Progenitor cell of endocrine pancreas (in vitro differentiated cells): Measurements from ENCODE around the gene NAT8. TPM values are rescaled to one million over a fixed set of nuclear protein-coding genes. Genes with fewer than 3 reads are reported as not detected.
A peak's percentile ranks its signal among the peaks of the same experiment; 100 is the strongest.
"Not testable (repeated sequence)": the region's sequence is repeated elsewhere in the genome, so short reads cannot be mapped to it uniquely, and the experiment has no call there.

Source experiments
- DNase-seq: peaks from one replicate; pipeline ENCODE4 v3.0.0; 2021; ENCODE audit warnings: low spot score; ENCODE audit not compliant: unreplicated experiment
- H3K27ac Mint-ChIP-seq: 2 replicates; pipeline ENCODE4 v1.8.0; 2021; ENCODE audit warnings: mild to moderate bottlenecking, moderate library complexity, mixed read lengths
- H3K27me3 Mint-ChIP-seq: 2 replicates; pipeline ENCODE4 v1.8.0; 2021; ENCODE audit warnings: mixed read lengths
- H3K36me3 Mint-ChIP-seq: 2 replicates; pipeline ENCODE4 v1.8.0; 2022; ENCODE audit warnings: mixed read lengths; ENCODE audit not compliant: insufficient read depth
- H3K4me1 Mint-ChIP-seq: 2 replicates; pipeline ENCODE4 v1.8.0; 2021; ENCODE audit warnings: low read depth, mixed read lengths
- H3K4me3 Mint-ChIP-seq: 2 replicates; pipeline ENCODE4 v1.8.0; 2021; ENCODE audit warnings: low read depth, mild to moderate bottlenecking, moderate library complexity, mixed read lengths
- H3K9me3 Mint-ChIP-seq: 2 replicates; pipeline ENCODE4 v1.8.0; 2021; ENCODE audit warnings: low read depth, mixed read lengths
- total RNA-seq: library from RNA; stranded (reverse); gene quantifications from 2 replicates; pipeline ENCODE4 v1.2.1, GENCODE V29; 2021
- TF ChIP-seq, protein P1 (sequence below): fragments of 200-600 bp; sonication (generic); IDR thresholded peaks from one replicate; pipeline ENCODE4 v1.5.0; 2021; ENCODE audit warnings: antibody characterized with exemption, mild to moderate bottlenecking; ENCODE audit not compliant: unreplicated experiment

NAT8 gene
- total RNA-seq, 1 donor from 2014 or later, result not detected

DNA sequence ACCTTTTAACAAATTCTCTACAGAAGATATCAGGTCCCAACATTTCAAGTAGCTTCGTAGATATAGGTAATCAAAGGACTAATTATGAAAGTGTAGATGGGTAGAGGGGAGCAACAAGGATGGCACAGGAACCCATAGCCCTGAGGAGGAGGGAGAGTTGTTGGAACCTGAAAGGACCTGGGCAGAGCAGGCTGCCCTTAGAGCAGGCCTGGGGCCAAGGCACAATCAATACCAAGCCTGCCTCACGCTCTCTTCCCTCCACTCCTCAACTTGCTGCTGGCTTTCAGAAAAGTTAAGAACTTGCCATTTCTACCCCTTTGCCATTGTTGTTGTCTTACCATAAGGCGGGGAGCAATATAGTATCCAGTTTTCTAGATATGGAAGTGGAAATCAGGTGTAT is 10.1 kb upstream of the NAT8 start:
- peaks cover 3% of the 10 kb centered on the region for H3K4me1 Mint-ChIP-seq
- no peak for DNase-seq
- peaks cover 3% of the 10 kb centered on the region for H3K27me3 Mint-ChIP-seq
- H3K9me3 Mint-ChIP-seq, result peaks cover 4% of the 10 kb centered on the region
- H3K27ac Mint-ChIP-seq, result no peak overlapping the region
- H3K4me3 Mint-ChIP-seq, result no peak overlapping the region
- TF ChIP-seq, protein P1, sequence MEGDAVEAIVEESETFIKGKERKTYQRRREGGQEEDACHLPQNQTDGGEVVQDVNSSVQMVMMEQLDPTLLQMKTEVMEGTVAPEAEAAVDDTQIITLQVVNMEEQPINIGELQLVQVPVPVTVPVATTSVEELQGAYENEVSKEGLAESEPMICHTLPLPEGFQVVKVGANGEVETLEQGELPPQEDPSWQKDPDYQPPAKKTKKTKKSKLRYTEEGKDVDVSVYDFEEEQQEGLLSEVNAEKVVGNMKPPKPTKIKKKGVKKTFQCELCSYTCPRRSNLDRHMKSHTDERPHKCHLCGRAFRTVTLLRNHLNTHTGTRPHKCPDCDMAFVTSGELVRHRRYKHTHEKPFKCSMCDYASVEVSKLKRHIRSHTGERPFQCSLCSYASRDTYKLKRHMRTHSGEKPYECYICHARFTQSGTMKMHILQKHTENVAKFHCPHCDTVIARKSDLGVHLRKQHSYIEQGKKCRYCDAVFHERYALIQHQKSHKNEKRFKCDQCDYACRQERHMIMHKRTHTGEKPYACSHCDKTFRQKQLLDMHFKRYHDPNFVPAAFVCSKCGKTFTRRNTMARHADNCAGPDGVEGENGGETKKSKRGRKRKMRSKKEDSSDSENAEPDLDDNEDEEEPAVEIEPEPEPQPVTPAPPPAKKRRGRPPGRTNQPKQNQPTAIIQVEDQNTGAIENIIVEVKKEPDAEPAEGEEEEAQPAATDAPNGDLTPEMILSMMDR, result no peak
- peaks cover 1% of the 10 kb centered on the region for H3K36me3 Mint-ChIP-seq

GRCh38 chr2:73651591-73652230 is 9.5 kb upstream of the NAT8 start:
- Mint-ChIP-seq H3K36me3 (peaks cover 1% of the 10 kb centered on the region), H3K4me3 (no peak overlapping the region), H3K27ac (no peak overlapping the region), H3K27me3 (peaks cover 3% of the 10 kb centered on the region), H3K4me1 (peaks cover 3% of the 10 kb centered on the region), H3K9me3 (peaks cover 4% of the 10 kb centered on the region)
- no peak for DNase-seq
- TF ChIP-seq, protein P1, result no peak

- H3K27ac Mint-ChIP-seq, H3K9me3 Mint-ChIP-seq, H3K36me3 Mint-ChIP-seq, H3K4me3 Mint-ChIP-seq, DNase-seq, H3K4me1 Mint-ChIP-seq, H3K27me3 Mint-ChIP-seq: not testable (repeated sequence)
Observed at GRCh38 chr2:73647690-73648089, 5.5 kb upstream of the NAT8 start.

GRCh38 chr2:73641767-73642062 is 507 bp downstream of the NAT8 start:
- peaks cover 16% of the 10 kb centered on the region for H3K4me1 Mint-ChIP-seq
- peaks cover 7% of the 10 kb centered on the region for H3K9me3 Mint-ChIP-seq
- TF ChIP-seq, protein P1, result no peak
- H3K27ac Mint-ChIP-seq, result peak overlapping the region; percentile 67
- no peak overlapping the region for H3K4me3 Mint-ChIP-seq
- peaks cover 2% of the 10 kb centered on the region for H3K36me3 Mint-ChIP-seq
- DNase-seq, result no peak
- peaks cover 3% of the 10 kb centered on the region for H3K27me3 Mint-ChIP-seq

DNA sequence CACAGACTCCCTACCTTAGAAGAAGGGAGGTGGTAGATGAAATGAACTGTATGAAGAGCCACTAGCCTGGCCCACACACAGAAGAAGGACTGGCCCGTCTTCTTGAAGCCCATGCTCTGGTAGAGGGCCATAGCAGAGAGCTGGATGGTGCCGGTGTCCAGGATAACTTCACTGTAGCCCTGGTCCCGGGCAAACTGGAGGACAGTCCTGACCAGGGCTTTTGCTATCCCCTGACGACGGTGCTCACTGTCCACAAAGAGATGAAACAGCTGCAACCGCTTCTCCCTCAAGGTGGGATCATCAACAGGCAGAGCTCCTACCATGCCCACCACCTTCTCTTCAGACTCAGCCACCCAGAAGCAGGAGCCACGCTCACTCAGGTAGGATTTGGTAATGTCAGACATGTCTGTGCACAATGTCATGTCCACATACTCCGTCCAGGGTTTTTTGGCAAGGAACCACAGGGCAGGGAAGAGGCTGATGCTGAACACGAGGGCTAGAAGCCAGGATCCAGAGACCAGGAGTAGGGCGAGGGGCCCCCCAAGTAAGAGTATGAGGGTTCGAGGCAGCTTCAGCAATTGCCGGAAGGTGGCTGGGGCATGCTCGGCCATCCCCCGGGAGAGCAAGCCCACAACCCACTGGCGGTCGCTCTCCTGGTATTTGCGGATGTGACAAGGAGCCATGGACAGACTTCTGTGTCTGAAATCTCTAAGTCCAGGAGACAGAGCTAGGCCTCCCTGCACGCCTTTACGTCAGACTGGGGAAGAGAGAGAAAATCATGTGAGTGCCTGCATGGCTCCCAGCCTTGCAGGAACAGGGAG is 1.1 kb downstream of the NAT8 start:
- H3K4me1 Mint-ChIP-seq, result peaks cover 16% of the 10 kb centered on the region
- TF ChIP-seq, protein P1, result no peak
- no peak overlapping the region for H3K4me3 Mint-ChIP-seq
- no peak overlapping the region for H3K27ac Mint-ChIP-seq
- peaks cover 2% of the 10 kb centered on the region for H3K36me3 Mint-ChIP-seq
- H3K9me3 Mint-ChIP-seq, result peaks cover 7% of the 10 kb centered on the region
- DNase-seq, result no peak
- peaks cover 3% of the 10 kb centered on the region for H3K27me3 Mint-ChIP-seq

DNA sequence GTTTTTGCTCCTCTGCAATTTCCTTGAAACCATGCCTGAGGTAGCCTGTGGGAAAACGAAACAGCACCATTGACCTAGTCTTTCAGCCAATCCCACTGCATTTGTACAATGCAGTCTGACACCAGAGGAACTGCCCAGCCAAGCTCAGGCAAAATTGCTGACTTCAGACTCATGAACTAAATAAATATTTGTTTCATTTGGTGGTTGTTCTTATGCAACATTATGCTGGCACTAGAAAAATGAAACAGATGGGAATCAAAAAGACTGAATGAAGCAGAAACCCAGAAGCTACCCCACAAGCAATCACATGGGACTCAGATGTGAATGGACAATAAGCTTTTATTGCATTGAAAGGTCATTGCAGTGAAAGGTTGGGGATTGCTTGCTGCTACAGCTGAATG is 1.7 kb downstream of the NAT8 start:
- TF ChIP-seq, protein P1, result no peak
- H3K27ac Mint-ChIP-seq, result no peak overlapping the region
- no peak overlapping the region for H3K4me3 Mint-ChIP-seq
- DNase-seq, result no peak
- peaks cover 3% of the 10 kb centered on the region for H3K27me3 Mint-ChIP-seq
- peaks cover 2% of the 10 kb centered on the region for H3K36me3 Mint-ChIP-seq
- peaks cover 7% of the 10 kb centered on the region for H3K9me3 Mint-ChIP-seq
- H3K4me1 Mint-ChIP-seq, result peaks cover 16% of the 10 kb centered on the region
